Astrocyte (in vitro differentiated cells and primary cell): Measurements from ENCODE around the gene RASA4B. TPM values are rescaled to one million over a fixed set of nuclear protein-coding genes. Genes with fewer than 3 reads are reported as not detected.

Experiments used
- DNase-seq: peaks from one replicate; pipeline ENCODE4 v3.0.0-alpha.2; 2010; ENCODE audit warnings: low read depth
- FAIRE-seq: peaks from 2 replicates; lab custom pipeline; 2011; peaks lifted over from hg19 to GRCh38; lab: Jason Lieb, UNC
- H2AFZ ChIP-seq: 2 replicates; pipeline ENCODE4 v1.6.0; 2012; ENCODE audit warnings: low read depth, low read length, inconsistent platforms
- H3K27ac ChIP-seq: 2 replicates; pipeline ENCODE4 v1.5.1; 2011; ENCODE audit warnings: low read depth, low read length, inconsistent platforms
- H3K27me3 ChIP-seq: 2 replicates; pipeline ENCODE4 v1.6.0; 2011; ENCODE audit warnings: low read length, inconsistent platforms; ENCODE audit not compliant: insufficient read depth
- H3K36me3 ChIP-seq: 2 replicates; pipeline ENCODE4 v1.5.1; 2011; ENCODE audit warnings: low read length, inconsistent platforms; ENCODE audit not compliant: insufficient read depth
- H3K4me1 ChIP-seq: 2 replicates; pipeline ENCODE4 v1.5.1; 2011; ENCODE audit warnings: low read length, inconsistent platforms; ENCODE audit not compliant: insufficient read depth
- H3K4me2 ChIP-seq: 2 replicates; pipeline ENCODE4 v1.6.0; 2012; ENCODE audit warnings: low read length, inconsistent platforms
- H3K4me3 ChIP-seq: 2 replicates; pipeline ENCODE4 v1.5.1; 2011; ENCODE audit warnings: low read depth, mild to moderate bottlenecking, low read length, inconsistent platforms; ENCODE audit not compliant: insufficient read depth
- H3K79me2 ChIP-seq: 2 replicates; pipeline ENCODE4 v1.6.0; 2012; ENCODE audit warnings: mild to moderate bottlenecking, low read length, inconsistent platforms; ENCODE audit not compliant: insufficient read depth
- H3K9ac ChIP-seq: 2 replicates; pipeline ENCODE4 v1.6.0; 2012; ENCODE audit warnings: mild to moderate bottlenecking, low read length, inconsistent platforms
- H3K9me3 ChIP-seq: 2 replicates; pipeline ENCODE4 v1.5.1; 2012; ENCODE audit warnings: low read depth, mild to moderate bottlenecking, low read length, inconsistent platforms; ENCODE audit not compliant: insufficient read depth
- H4K20me1 ChIP-seq: 2 replicates; pipeline ENCODE4 v1.6.0; 2012; ENCODE audit warnings: low read length, inconsistent platforms; ENCODE audit not compliant: insufficient read depth
- H3K27ac Mint-ChIP-seq: one replicate; pipeline ENCODE4 v1.8.0; 2021; ENCODE audit warnings: mild to moderate bottlenecking, mixed read lengths; ENCODE audit not compliant: unreplicated experiment
- H3K27me3 Mint-ChIP-seq: one replicate; pipeline ENCODE4 v1.8.0; 2021; ENCODE audit warnings: low read depth, mixed read lengths; ENCODE audit not compliant: unreplicated experiment
- H3K36me3 Mint-ChIP-seq: one replicate; pipeline ENCODE4 v1.8.0; 2021; ENCODE audit warnings: low read depth, mixed read lengths; ENCODE audit not compliant: unreplicated experiment
- H3K4me1 Mint-ChIP-seq: one replicate; pipeline ENCODE4 v1.8.0; 2021; ENCODE audit warnings: low read depth, mixed read lengths; ENCODE audit not compliant: unreplicated experiment
- H3K4me3 Mint-ChIP-seq: one replicate; pipeline ENCODE4 v1.8.0; 2021; ENCODE audit warnings: mild to moderate bottlenecking, moderate library complexity, mixed read lengths; ENCODE audit not compliant: unreplicated experiment
- H3K9me3 Mint-ChIP-seq: one replicate; pipeline ENCODE4 v1.8.0; 2021; ENCODE audit warnings: mild to moderate bottlenecking, mixed read lengths; ENCODE audit not compliant: unreplicated experiment
- CTCF ChIP-seq: IDR thresholded peaks from 2 replicates; pipeline ENCODE4 v1.5.1; 2011; ENCODE audit warnings: low read depth, mild to moderate bottlenecking, inconsistent platforms, low read length, moderate library complexity; ENCODE audit not compliant: insufficient read depth
- EZH2 ChIP-seq: IDR thresholded peaks from 2 replicates; pipeline ENCODE4 v1.6.1; 2012; ENCODE audit warnings: mild to moderate bottlenecking, low read length, inconsistent platforms; ENCODE audit not compliant: insufficient read depth
- total RNA-seq: library from RNA; stranded (reverse); gene quantifications from 2 replicates; pipeline ENCODE4 v1.2.1, GENCODE V29; 2021

RASA4B gene
- total RNA-seq, 1 donor from 2014 or later: 1.1 TPM

DNA sequence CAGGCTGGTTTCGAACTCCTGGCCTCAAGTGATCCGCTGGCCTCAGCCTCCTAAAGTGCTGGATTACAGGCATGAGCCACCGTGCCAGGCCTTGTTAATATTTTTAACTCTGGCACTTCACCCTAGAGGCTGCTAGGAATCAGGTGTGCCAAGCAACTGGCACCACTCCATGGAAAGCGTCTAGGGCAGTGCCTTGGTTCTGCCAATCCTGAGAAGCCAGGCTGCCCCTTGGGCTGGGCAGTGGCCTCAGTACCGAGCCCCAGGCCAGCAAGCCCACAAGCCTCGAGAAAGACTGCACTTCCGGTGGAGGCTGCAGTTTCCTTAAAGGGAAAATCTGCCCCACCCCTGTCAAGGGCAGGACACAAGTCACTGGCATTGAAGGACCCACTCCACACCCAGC, 64.3 kb downstream of the RASA4B start:
- no peaks in the 10 kb centered on the region for H3K27me3 Mint-ChIP-seq
- H3K36me3 Mint-ChIP-seq: peaks cover 4% of the 10 kb centered on the region
- H3K4me1 ChIP-seq: peaks cover 12% of the 10 kb centered on the region
- no peak overlapping the region for H3K27ac Mint-ChIP-seq
- no peak for DNase-seq
- H3K4me2 ChIP-seq: no peak overlapping the region
- H4K20me1 ChIP-seq: peaks cover 5% of the 10 kb centered on the region
- no peak overlapping the region for H3K4me3 Mint-ChIP-seq
- no peak overlapping the region for H3K9ac ChIP-seq
- no peak overlapping the region for H3K4me3 ChIP-seq
- H3K27ac ChIP-seq: no peak overlapping the region
- no peak for FAIRE-seq
- H2AFZ ChIP-seq: no peak overlapping the region
- no peaks in the 10 kb centered on the region for H3K79me2 ChIP-seq
- no peak for TF ChIP-seq EZH2
- no peak for TF ChIP-seq CTCF
- H3K36me3 ChIP-seq: peaks cover 5% of the 10 kb centered on the region
- no peaks in the 10 kb centered on the region for H3K9me3 ChIP-seq
- no peaks in the 10 kb centered on the region for H3K27me3 ChIP-seq
- no peaks in the 10 kb centered on the region for H3K9me3 Mint-ChIP-seq
- peaks cover 9% of the 10 kb centered on the region for H3K4me1 Mint-ChIP-seq

- peaks cover 21% of the 10 kb centered on the region for H3K4me1 ChIP-seq
- peaks cover 9% of the 10 kb centered on the region for H3K4me1 Mint-ChIP-seq
- no peak overlapping the region for H3K4me2 ChIP-seq
- peaks cover 7% of the 10 kb centered on the region for H3K36me3 Mint-ChIP-seq
- H4K20me1 ChIP-seq: peaks cover 5% of the 10 kb centered on the region
- DNase-seq: no peak
- H3K27me3 ChIP-seq: no peaks in the 10 kb centered on the region
- no peak for TF ChIP-seq CTCF
- no peak for TF ChIP-seq EZH2
- no peak overlapping the region for H3K27ac ChIP-seq
- FAIRE-seq: no peak
- H3K27me3 Mint-ChIP-seq: no peaks in the 10 kb centered on the region
- no peaks in the 10 kb centered on the region for H3K79me2 ChIP-seq
- H3K9me3 Mint-ChIP-seq: no peaks in the 10 kb centered on the region
- H3K9ac ChIP-seq: no peak overlapping the region
- H3K4me3 ChIP-seq: no peak overlapping the region
- H3K27ac Mint-ChIP-seq: no peak overlapping the region
- no peak overlapping the region for H3K4me3 Mint-ChIP-seq
- H3K9me3 ChIP-seq: no peaks in the 10 kb centered on the region
- no peak overlapping the region for H2AFZ ChIP-seq
- peaks cover 2% of the 10 kb centered on the region for H3K36me3 ChIP-seq
Observed at GRCh38 chr7:102452451-102452850, 65.1 kb downstream of the RASA4B start.

DNA sequence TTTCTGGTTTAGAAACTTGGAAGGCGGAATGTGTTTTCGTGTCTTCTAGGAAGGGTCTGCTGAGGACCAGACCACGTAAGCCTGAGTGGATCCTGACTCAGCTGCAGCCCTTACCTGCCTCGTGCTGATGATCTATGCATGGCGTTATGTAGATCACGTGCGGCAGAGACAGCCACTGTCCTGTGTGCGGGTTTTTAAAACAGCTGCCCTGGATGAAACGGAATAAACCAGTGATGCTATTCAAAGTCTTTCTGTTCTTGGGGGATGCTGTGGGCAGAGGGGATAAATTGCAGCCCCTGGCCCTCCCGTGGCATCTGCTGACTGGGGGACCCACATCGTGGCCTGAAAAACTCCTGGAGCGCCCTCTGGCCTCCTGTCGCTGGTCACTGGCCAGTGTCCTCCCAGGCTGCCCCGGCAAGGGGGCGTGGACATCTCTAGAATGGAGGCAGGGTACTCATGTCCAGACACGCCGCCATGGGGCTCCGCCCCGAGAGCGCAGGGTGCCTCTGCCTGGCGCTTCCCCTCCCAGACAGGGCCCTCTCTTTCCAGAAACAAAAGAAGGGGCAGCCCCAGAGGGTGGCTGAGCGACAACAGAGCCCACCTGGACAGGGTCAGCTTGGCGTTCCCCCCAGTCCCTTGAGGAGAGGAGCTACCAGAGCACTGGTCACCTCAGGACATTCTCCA, 66.1 kb downstream of the RASA4B start:
- Mint-ChIP-seq H3K4me3 (no peak overlapping the region), H3K27ac (no peak overlapping the region), H3K4me1 (peaks cover 3% of the 10 kb centered on the region), H3K9me3 (no peaks in the 10 kb centered on the region), H3K36me3 (peaks cover 5% of the 10 kb centered on the region), H3K27me3 (no peaks in the 10 kb centered on the region)
- H3K4me1 ChIP-seq: peaks cover 23% of the 10 kb centered on the region
- H3K79me2 ChIP-seq: no peaks in the 10 kb centered on the region
- H3K9ac ChIP-seq: no peak overlapping the region
- no peak for FAIRE-seq
- H4K20me1 ChIP-seq: peaks cover 5% of the 10 kb centered on the region
- no peak for TF ChIP-seq EZH2
- TF ChIP-seq CTCF: no peak
- H3K4me2 ChIP-seq: peak overlapping the region; percentile 50
- H3K27ac ChIP-seq: no peak overlapping the region
- H3K27me3 ChIP-seq: no peaks in the 10 kb centered on the region
- no peak for DNase-seq
- H3K9me3 ChIP-seq: no peaks in the 10 kb centered on the region
- H3K36me3 ChIP-seq: no peaks in the 10 kb centered on the region
- no peak overlapping the region for H2AFZ ChIP-seq
- no peak overlapping the region for H3K4me3 ChIP-seq
